CD14-positive monocyte (primary cell): ENCODE measurements around the gene MTG2. TPM values are rescaled to one million over a fixed set of nuclear protein-coding genes. Genes with fewer than 3 reads are reported as not detected.
A peak's percentile ranks its signal among the peaks of the same experiment; 100 is the strongest.

Experiments
- DNase-seq, 3 donors: peaks; one replicate each; pipeline ENCODE4 v3.0.0-alpha.2; 2011 to 2022
- H2AFZ ChIP-seq: 2 replicates; pipeline ENCODE4 v1.6.0; 2012; ENCODE audit warnings: mild to moderate bottlenecking, low read depth, low read length, inconsistent platforms; ENCODE audit not compliant: insufficient read depth, poor library complexity, severe bottlenecking
- H3K27ac ChIP-seq, 2 donors: 1 replicate in 1 of 2; 2 replicates in 1 of 2; pipeline ENCODE4 v1.5.1; 2012 to 2013; ENCODE audit warnings: low read length in 2 of 2, control low read depth in 1 of 2, inconsistent platforms in 1 of 2, low read depth in 1 of 2, mild to moderate bottlenecking in 1 of 2
- H3K27me3 ChIP-seq, 2 donors: one replicate each; pipeline versions ENCODE4 v1.6.0 to v1.6.1; 2011 to 2013; ENCODE audit warnings: low read length in 2 of 2; ENCODE audit not compliant: control insufficient read depth in 2 of 2, insufficient read depth in 2 of 2
- H3K36me3 ChIP-seq, 2 donors: replicated peaks in 1 of 2; 1 replicate in 1 of 2; 2 replicates in 1 of 2; pipeline versions ENCODE4 v1.5.1 to v1.6.1; 2012 to 2013; ENCODE audit warnings: low read length in 2 of 2, control low read depth in 1 of 2, inconsistent platforms in 1 of 2, mild to moderate bottlenecking in 1 of 2; ENCODE audit not compliant: insufficient read depth in 2 of 2, control insufficient read depth in 1 of 2
- H3K4me1 ChIP-seq, 2 donors: 1 replicate in 1 of 2; 2 replicates in 1 of 2; pipeline versions ENCODE4 v1.5.1 to v1.6.1; 2012 to 2013; ENCODE audit warnings: low read length in 2 of 2, control low read depth in 1 of 2, inconsistent platforms in 1 of 2, mild to moderate bottlenecking in 1 of 2, moderate library complexity in 1 of 2; ENCODE audit not compliant: insufficient read depth in 2 of 2, control insufficient read depth in 1 of 2
- H3K4me2 ChIP-seq: replicated peaks from 2 replicates; pipeline ENCODE3; 2012; ENCODE audit warnings: low read length, moderate library complexity, mild to moderate bottlenecking; ENCODE audit not compliant: poor library complexity, severe bottlenecking; ENCODE audit errors: extremely low read depth
- H3K4me3 ChIP-seq, 3 experiments: fragments of 200-600 bp in 1 of 3; sonication (generic) in 1 of 3; replicated peaks in 1 of 3; 1 replicate in 2 of 3; 2 replicates in 1 of 3; pipeline ENCODE4 v1.5.1; 2011 to 2013; ENCODE audit warnings: low read length in 3 of 3, mild to moderate bottlenecking in 3 of 3, control low read depth in 2 of 3, low read depth in 2 of 3, inconsistent platforms in 1 of 3, moderate library complexity in 1 of 3
- H3K79me2 ChIP-seq: 2 replicates; pipeline ENCODE4 v1.6.0; 2012; ENCODE audit warnings: mild to moderate bottlenecking, control low read depth, inconsistent platforms, low read length, moderate library complexity; ENCODE audit not compliant: insufficient read depth
- H3K9ac ChIP-seq: 2 replicates; pipeline ENCODE4 v1.6.0; 2017; ENCODE audit warnings: low read length, mild to moderate bottlenecking; ENCODE audit not compliant: insufficient read depth, poor library complexity, severe bottlenecking
- H3K9me3 ChIP-seq, 2 donors: replicated peaks in 1 of 2; 1 replicate in 1 of 2; 2 replicates in 1 of 2; pipeline versions ENCODE4 v1.5.1 to v1.6.1; 2012 to 2013; ENCODE audit warnings: low read length in 2 of 2, control low read depth in 1 of 2; ENCODE audit not compliant: control insufficient read depth in 1 of 2, insufficient read depth in 1 of 2
- H4K20me1 ChIP-seq: 2 replicates; pipeline ENCODE4 v1.6.0; 2012; ENCODE audit warnings: mild to moderate bottlenecking, low read length, control low read depth, moderate library complexity; ENCODE audit not compliant: insufficient read depth
- H3K27ac Mint-ChIP-seq, 7 donors: one replicate each; pipeline ENCODE4 v1.8.0; 2020; ENCODE audit warnings: mild to moderate bottlenecking in 7 of 7, mixed read lengths in 7 of 7, moderate library complexity in 6 of 7, inconsistent platforms in 2 of 7
- H3K27me3 Mint-ChIP-seq, 3 donors: one replicate each; pipeline ENCODE4 v1.8.0; 2021 to 2022; ENCODE audit warnings: low read depth in 3 of 3, mild to moderate bottlenecking in 3 of 3, mixed read lengths in 3 of 3, moderate library complexity in 3 of 3, inconsistent platforms in 1 of 3
- H3K36me3 Mint-ChIP-seq, 2 donors: one replicate each; pipeline ENCODE4 v1.8.0; 2020; ENCODE audit warnings: mixed read lengths in 2 of 2, inconsistent platforms in 1 of 2, mild to moderate bottlenecking in 1 of 2
- H3K4me1 Mint-ChIP-seq: one replicate; pipeline ENCODE4 v1.8.0; 2020; ENCODE audit warnings: mild to moderate bottlenecking, mixed read lengths
- H3K4me3 Mint-ChIP-seq, 2 donors: one replicate each; pipeline ENCODE4 v1.8.0; 2020; ENCODE audit warnings: mild to moderate bottlenecking in 2 of 2, mixed read lengths in 2 of 2, moderate library complexity in 1 of 2
- H3K9me3 Mint-ChIP-seq, 7 donors: one replicate each; pipeline ENCODE4 v1.8.0; 2020 to 2022; ENCODE audit warnings: mixed read lengths in 7 of 7, mild to moderate bottlenecking in 6 of 7, moderate library complexity in 6 of 7, inconsistent platforms in 2 of 7
- CTCF ChIP-seq: fragments of 200-600 bp; IDR thresholded peaks from one replicate; pipeline ENCODE4 v1.8.0; 2022; ENCODE audit warnings: antibody characterized with exemption, mild to moderate bottlenecking
- WGBS: methylation state at CpG from one replicate; pipeline ENCODE4 v1.1.5; 2013; ENCODE audit warnings: missing lambda C conversion rate; ENCODE audit not compliant: insufficient coverage; 5-methylcytosine and 5-hydroxymethylcytosine counted together
- intact Hi-C, 2 donors: fragments of 100-400 bp; cut with micrococcal nuclease; formaldehyde crosslinking; loops; one replicate each; pipeline versions ENCODE4 v1.15.0 to v1.15.1; 2023
- polyA plus RNA-seq, 3 donors: library from polyadenylated mRNA; depleted of rRNA in 1 of 3; unstranded in 2 of 3; stranded (reverse) in 1 of 3; fragments of 300-500 nt in 2 of 3; fragments of >200 nt in 1 of 3; fragmentation: Illumina TruSeq in 2 of 3; gene quantifications; 1 replicate in 2 of 3; 2 replicates in 1 of 3; pipeline ENCODE4 v1.2.3, GENCODE V29; 2012 to 2021

MTG2 gene
- polyA plus RNA-seq, 3 donors, result 10.8 to 16.1 (median 14.9) TPM

- no peaks in the 10 kb centered on the region for H3K27me3 ChIP-seq
- Mint-ChIP-seq H3K4me3 (no peak overlapping the region), H3K4me1 (no peaks in the 10 kb centered on the region), H3K27ac (peak overlapping the region in 3 of 7 donors; percentile 41 to 60 (median 44)), H3K9me3 (no peaks in the 10 kb centered on the region), H3K36me3 (peaks cover 62 to 91% of the 10 kb centered on the region in 2 donors), H3K27me3 (peaks cover 0 to 2% (median 0%) of the 10 kb centered on the region in 3 donors)
- no peak overlapping the region for H3K9ac ChIP-seq
- H3K9me3 ChIP-seq, result no peaks in the 10 kb centered on the region
- no peak overlapping the region for H2AFZ ChIP-seq
- no peak for DNase-seq
- TF ChIP-seq CTCF, result no peak
- H3K27ac ChIP-seq, result no peak overlapping the region
- H3K36me3 ChIP-seq, result peaks cover 60 to 88% of the 10 kb centered on the region in 2 donors
- H3K4me3 ChIP-seq, result no peak overlapping the region
- 94% methylated on average over 20 of the region's 29 CpGs for WGBS
- no peaks in the 10 kb centered on the region for H3K4me1 ChIP-seq
- intact Hi-C loops, result no loop called here
- H3K79me2 ChIP-seq, result no peaks in the 10 kb centered on the region
- H4K20me1 ChIP-seq, result no peaks in the 10 kb centered on the region
- H3K4me2 ChIP-seq, result no peak overlapping the region
Measured at GRCh38 chr20:62163986-62164762, 18.7 kb upstream of the MTG2 start.

DNA sequence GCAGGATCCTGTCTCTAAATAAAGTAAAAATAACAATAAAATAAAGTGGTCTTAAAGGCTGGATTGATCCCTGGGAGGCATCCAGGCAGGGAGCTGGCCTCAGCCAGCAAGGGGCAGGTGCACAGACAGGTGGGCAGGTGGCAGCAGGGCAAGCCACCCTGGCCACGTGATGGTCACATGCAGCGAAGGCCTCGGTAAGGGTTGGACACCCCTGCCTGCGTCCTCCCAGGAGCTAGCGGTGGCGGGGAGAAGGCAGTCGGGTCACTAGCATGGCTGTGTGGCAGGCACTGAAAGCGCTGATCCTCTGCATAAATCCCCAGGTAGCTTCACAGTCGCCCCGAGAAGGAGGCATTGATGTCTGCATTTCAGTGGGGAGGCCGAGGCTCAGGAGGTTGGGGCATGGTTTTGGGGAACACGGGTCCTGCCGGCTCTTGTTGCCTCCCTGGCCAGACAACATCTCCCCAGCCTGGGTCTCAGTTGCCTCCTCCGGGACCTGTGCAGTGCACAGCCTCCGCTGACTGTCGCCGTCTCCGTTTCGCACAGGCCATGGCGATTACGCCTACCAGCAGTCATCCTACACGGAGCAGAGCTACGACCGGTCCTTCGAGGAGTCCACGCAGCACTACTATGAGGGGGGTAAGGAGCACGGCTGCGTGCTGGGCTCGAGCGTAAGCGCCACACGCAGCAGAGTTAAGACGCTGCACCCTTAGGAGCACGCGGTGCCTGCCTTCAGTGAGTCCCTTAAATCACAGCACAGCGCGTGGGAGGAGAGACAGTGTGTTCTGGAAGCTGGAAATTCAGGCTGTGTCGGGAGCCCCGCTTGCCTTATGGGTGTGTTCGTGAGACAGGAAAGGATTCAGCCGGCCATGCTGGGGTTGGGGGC, 17.7 kb upstream of the MTG2 start:
- WGBS, result 99% methylated on average over 39 of the region's 41 CpGs
- peaks cover 53 to 88% of the 10 kb centered on the region in 2 donors for H3K36me3 ChIP-seq

More for the DNA sequence above, 17.7 kb upstream of the MTG2 start:
- Histone ChIP-seq H3K4me1 (no peaks in the 10 kb centered on the region), H4K20me1 (no peaks in the 10 kb centered on the region), H3K27ac (no peak overlapping the region), H3K4me2 (no peak overlapping the region), H3K4me3 (no peak overlapping the region), H2AFZ (no peak overlapping the region), H3K9me3 (no peaks in the 10 kb centered on the region), H3K27me3 (no peaks in the 10 kb centered on the region), H3K79me2 (no peaks in the 10 kb centered on the region), H3K9ac (no peak overlapping the region)
- no peaks in the 10 kb centered on the region for H3K4me1 Mint-ChIP-seq
- H3K27ac Mint-ChIP-seq, result peak overlapping the region in 2 of 7 donors; percentile 44 to 75
- no peak for TF ChIP-seq CTCF
- intact Hi-C loops, result no loop called here
- no peak overlapping the region for H3K4me3 Mint-ChIP-seq
- H3K36me3 Mint-ChIP-seq, result peaks cover 65 to 95% of the 10 kb centered on the region in 2 donors
- no peaks in the 10 kb centered on the region for H3K9me3 Mint-ChIP-seq
- DNase-seq, result no peak
- H3K27me3 Mint-ChIP-seq, result peaks cover 0 to 2% (median 0%) of the 10 kb centered on the region in 3 donors
